Left ventricle myocardium inferior (tissue), 1 donor: Measurements from ENCODE around the gene HEXA. TPM values are rescaled to one million over a fixed set of nuclear protein-coding genes. Genes with fewer than 3 reads are reported as not detected.
A peak's percentile ranks its signal among the peaks of the same experiment; 100 is the strongest.

Experiments
- DNase-seq: peaks from one replicate; pipeline ENCODE4 v3.0.0-alpha.2; 2020
- H3K27ac ChIP-seq: fragments of 200-600 bp; replicated peaks from 2 replicates; pipeline ENCODE4 v1.8.0; 2021
- H3K27me3 ChIP-seq: fragments of 200-600 bp; 2 replicates; pipeline ENCODE4 v1.8.0; 2021; ENCODE audit warnings: low read depth
- H3K36me3 ChIP-seq: fragments of 200-600 bp; 2 replicates; pipeline ENCODE4 v1.8.0; 2021
- H3K4me1 ChIP-seq: fragments of 200-600 bp; 2 replicates; pipeline ENCODE4 v1.8.0; 2021
- H3K4me3 ChIP-seq: fragments of 200-600 bp; 2 replicates; pipeline ENCODE4 v1.8.0; 2021; ENCODE audit warnings: mild to moderate bottlenecking, moderate library complexity
- H3K9me3 ChIP-seq: fragments of 200-600 bp; replicated peaks from 2 replicates; pipeline ENCODE4 v1.8.0; 2021
- intact Hi-C: fragments of 100-400 bp; cut with micrococcal nuclease; formaldehyde crosslinking; loops from one replicate; pipeline ENCODE4 v1.11.0; 2022
- total RNA-seq: library from RNA; stranded (reverse); fragmentation: NEBNext Ultra II Directional; extraction: Animal tissue kit (Norgen Biotek cat#: 25700); gene quantifications from one replicate; pipeline ENCODE4 v1.2.1, GENCODE V29; 2021
- TF ChIP-seq, protein P1 (sequence below): fragments of 200-600 bp; IDR thresholded peaks from 2 replicates; pipeline ENCODE4 v1.8.0; 2021; ENCODE audit warnings: antibody characterized with exemption, mild to moderate bottlenecking, borderline replicate concordance
- donor health status: DM: no; HTN: yes; CAD: no; lungs with severe emphysema.

The HEXA gene
- total RNA-seq, 1 donor from 2014 or later, result 58.9 TPM

DNA sequence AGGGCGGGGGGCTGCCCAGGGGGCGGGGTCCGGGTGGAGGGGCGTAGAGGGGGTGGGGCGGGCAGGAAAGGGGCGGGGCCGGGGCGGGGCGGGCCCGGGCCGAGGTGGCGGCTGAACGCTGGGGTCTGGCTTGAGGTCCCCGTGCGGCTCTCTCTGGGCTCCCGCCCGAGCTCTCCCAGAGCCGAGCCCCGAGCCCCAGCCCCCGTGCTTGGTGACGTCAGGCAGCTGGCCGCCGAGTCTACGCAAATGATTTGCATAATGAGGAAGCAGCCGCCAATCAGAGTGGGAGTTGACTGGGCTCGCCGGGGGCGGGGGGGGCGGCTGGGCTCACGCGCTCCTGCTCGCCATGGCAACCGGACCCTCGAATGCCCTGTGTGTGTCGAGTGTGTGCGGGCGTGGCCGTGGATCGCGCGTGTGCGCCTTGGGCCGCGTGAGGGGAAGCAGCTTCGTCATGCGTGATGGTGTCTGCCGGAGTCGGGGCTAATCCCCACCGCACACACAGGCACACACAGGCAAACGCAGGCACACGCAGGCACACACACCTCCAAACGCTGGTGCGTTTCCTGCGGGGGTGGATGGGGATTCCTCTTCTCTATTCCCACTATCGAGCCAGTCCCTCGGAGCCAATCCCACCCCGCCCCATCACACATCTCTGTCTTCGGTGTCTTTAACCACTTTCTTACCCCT is 55.7 kb downstream of the HEXA start, which contains the start of gene CELF6:
Gene CELF6, minus strand, starts transcription at position 173 of the 687 bp plus-strand sequence. CDS start 283 bp downstream, outside the sequence.
- Histone ChIP-seq H3K4me3 (peak within 1 kb of the TSS; percentile 70), H3K4me1 (peaks cover 15% of the 10 kb centered on the region), H3K36me3 (no peaks in the 10 kb centered on the region), H3K9me3 (peaks cover 13% of the 10 kb centered on the region), H3K27ac (no peak within 1 kb of the TSS), H3K27me3 (no peaks in the 10 kb centered on the region)
- TF ChIP-seq, protein P1, sequence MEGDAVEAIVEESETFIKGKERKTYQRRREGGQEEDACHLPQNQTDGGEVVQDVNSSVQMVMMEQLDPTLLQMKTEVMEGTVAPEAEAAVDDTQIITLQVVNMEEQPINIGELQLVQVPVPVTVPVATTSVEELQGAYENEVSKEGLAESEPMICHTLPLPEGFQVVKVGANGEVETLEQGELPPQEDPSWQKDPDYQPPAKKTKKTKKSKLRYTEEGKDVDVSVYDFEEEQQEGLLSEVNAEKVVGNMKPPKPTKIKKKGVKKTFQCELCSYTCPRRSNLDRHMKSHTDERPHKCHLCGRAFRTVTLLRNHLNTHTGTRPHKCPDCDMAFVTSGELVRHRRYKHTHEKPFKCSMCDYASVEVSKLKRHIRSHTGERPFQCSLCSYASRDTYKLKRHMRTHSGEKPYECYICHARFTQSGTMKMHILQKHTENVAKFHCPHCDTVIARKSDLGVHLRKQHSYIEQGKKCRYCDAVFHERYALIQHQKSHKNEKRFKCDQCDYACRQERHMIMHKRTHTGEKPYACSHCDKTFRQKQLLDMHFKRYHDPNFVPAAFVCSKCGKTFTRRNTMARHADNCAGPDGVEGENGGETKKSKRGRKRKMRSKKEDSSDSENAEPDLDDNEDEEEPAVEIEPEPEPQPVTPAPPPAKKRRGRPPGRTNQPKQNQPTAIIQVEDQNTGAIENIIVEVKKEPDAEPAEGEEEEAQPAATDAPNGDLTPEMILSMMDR, result no peak
- intact Hi-C loops, result no loop called here
- peak; percentile 69 for DNase-seq

DNA sequence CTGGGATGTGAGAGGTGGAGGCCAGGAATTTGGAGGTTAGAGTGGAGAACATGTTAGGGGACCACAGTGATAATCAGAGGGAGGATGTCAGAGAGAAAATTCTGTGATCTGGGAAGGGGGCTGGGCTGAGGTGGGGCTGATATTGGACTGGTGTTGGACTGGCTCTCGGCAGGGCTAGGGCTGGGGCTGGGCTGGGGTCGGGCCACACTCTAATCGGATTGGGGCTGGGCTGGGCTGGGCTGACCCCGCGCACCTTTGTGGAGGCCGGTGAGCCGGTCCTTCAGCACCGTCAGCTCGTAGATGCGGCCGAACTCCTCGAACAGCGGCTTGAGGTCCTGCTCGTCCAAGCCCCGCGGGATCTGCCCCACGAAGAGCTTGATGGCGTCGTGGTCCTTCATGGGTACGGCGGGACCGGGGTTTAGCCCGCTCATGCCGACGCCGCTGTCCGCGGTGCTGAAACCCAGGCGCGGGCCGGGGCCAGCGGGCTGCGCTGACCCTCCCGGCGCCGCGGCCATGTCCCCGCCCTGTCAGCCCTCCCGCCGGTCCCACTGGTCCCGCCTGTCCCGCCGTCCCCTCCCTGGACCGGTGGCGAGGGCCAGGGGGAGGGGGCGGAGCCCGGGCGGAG is 56.3 kb downstream of the HEXA start:
- TF ChIP-seq, protein P1, result no peak
- Histone ChIP-seq H3K9me3 (peaks cover 13% of the 10 kb centered on the region), H3K27ac (no peak overlapping the region), H3K4me3 (peak overlapping the region; percentile 70), H3K4me1 (peaks cover 15% of the 10 kb centered on the region), H3K36me3 (no peaks in the 10 kb centered on the region), H3K27me3 (no peaks in the 10 kb centered on the region)
- intact Hi-C loops, result no loop called here
- DNase-seq, result peak; percentile 68

DNA sequence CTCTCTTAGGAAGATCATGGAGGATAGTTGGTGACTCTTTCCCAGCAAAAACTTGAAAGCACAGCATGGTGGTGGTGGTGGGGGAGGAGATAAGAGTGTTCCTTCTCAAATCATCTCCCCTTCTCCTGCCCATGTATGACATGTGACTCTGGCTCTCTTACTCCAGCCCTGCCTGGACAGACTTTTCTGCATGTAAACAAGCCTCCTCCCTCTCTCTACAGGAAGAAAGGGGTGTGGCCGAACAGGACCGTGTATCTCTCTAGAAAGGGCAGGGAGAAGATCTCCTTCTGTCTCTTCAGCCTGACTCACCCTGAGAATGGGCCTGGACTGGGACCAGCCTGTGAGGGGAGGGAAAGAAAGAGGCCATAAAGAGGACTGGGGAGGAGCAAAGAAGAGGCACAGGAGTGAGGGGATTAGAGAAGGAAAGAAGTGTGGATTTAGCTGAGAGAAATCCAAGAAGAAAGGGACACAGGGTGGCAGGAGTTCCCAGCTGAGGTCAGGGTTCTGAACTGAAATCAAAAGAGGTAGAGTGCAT is 57.3 kb downstream of the HEXA start:
- no peak for DNase-seq
- intact Hi-C loops, result no loop called here
- Histone ChIP-seq H3K9me3 (peaks cover 3% of the 10 kb centered on the region), H3K4me1 (peaks cover 15% of the 10 kb centered on the region), H3K27ac (no peak overlapping the region), H3K36me3 (no peaks in the 10 kb centered on the region), H3K27me3 (no peaks in the 10 kb centered on the region), H3K4me3 (no peak overlapping the region)
- TF ChIP-seq, protein P1, result no peak

DNA sequence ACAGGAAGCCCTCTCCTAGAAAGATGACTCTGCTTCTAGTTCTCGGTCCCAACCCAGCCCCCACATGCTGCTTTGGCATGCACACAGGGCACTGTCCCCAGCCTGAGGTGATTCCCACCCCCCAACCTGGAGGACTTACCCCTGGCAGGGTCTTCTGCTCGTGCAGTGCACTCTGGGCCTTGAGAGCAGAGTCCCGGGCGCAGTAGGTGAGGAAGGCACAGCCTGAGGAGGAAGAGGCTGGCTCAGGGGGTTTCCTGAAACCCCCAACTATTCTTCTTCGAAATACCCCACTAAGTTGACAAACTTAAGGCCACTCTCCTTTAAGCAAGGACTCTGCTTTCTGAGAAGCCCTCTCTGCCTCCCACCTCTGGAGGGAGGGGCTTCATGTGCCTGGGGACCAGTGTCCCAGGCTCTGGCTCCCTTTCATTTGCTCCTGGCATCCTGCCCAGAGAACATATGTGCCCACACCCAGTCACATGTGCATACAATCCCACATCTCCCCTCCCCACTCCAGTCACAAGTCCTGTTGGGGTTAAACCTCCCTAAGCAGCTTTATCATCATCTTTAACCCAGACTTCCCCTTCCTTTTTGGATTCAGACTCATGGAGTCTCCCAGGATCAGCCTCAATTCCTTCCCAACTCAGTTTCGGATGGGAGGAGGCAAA is 60.0 kb downstream of the HEXA start:
- Histone ChIP-seq H3K36me3 (no peaks in the 10 kb centered on the region), H3K27ac (no peak overlapping the region), H3K9me3 (no peaks in the 10 kb centered on the region), H3K27me3 (no peaks in the 10 kb centered on the region), H3K4me3 (no peak overlapping the region), H3K4me1 (peaks cover 15% of the 10 kb centered on the region)
- no peak for DNase-seq
- intact Hi-C loops, result no loop called here
- TF ChIP-seq, protein P1, result no peak

DNA sequence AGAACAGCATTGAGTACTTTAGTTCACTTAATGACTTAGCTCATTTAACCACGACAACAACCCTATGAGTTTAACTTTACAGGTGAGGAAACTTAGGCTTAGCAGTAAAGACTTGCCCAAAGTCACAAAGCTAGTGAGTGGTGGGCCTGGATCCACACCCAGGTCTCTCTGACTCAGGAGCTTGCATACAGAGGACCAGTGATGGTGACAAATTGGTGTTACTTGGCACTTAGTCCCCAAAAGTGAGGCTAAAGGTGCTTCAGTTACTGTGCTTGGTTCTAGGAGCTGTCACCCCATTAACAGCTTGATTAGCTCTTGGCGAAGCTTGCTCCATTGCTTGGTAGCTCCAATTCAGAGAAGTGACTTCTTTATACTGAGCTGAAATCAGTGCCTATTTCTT is 61.9 kb downstream of the HEXA start:
- Histone ChIP-seq H3K9me3 (no peaks in the 10 kb centered on the region), H3K27me3 (no peaks in the 10 kb centered on the region), H3K27ac (no peak overlapping the region), H3K4me3 (no peak overlapping the region), H3K36me3 (no peaks in the 10 kb centered on the region), H3K4me1 (no peaks in the 10 kb centered on the region)
- no peak for DNase-seq
- intact Hi-C loops, result no loop called here
- TF ChIP-seq, protein P1, result no peak
